SU-DHL-6 (cell line): ENCODE results near the gene AGBL4.

ENCODE experiments used
- EZH2phosphoT487 ChIP-seq: fragments of 200-600 bp; sonication (generic), shearing (Covaris generic); conservative IDR thresholded peaks from 2 replicates; pipeline ENCODE4 v1.6.1; 2018; ENCODE audit warnings: mild to moderate bottlenecking, antibody characterized with exemption, low read length, moderate library complexity, mixed read lengths
- TF ChIP-seq, protein P1 (sequence below): fragments of 200-600 bp; sonication (generic); IDR thresholded peaks from one replicate; pipeline ENCODE4 v1.5.1; 2017; ENCODE audit warnings: antibody characterized with exemption, mild to moderate bottlenecking, low read length, moderate library complexity; ENCODE audit not compliant: insufficient read depth, poor library complexity, severe bottlenecking

DNA sequence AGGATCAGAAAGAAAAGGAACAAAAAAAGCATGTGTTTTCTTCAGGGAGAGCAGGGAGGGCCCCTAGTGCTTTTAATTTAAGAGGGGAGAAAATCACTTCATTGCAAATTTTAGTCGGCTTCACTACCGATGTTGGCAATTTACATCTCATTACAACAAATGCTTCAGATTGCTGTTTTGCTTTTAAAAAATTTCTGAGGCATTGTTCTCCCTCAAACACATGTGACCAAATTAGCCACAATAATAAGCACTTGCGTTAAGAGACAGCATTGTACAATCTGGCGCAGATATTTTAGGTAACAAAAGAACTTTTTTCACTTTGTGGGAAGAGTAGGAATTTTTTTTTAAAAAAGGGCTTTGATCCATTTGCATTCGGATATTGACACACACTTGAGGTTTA lies 1276.8 kb downstream of the AGBL4 start:
- TF ChIP-seq, protein P1, sequence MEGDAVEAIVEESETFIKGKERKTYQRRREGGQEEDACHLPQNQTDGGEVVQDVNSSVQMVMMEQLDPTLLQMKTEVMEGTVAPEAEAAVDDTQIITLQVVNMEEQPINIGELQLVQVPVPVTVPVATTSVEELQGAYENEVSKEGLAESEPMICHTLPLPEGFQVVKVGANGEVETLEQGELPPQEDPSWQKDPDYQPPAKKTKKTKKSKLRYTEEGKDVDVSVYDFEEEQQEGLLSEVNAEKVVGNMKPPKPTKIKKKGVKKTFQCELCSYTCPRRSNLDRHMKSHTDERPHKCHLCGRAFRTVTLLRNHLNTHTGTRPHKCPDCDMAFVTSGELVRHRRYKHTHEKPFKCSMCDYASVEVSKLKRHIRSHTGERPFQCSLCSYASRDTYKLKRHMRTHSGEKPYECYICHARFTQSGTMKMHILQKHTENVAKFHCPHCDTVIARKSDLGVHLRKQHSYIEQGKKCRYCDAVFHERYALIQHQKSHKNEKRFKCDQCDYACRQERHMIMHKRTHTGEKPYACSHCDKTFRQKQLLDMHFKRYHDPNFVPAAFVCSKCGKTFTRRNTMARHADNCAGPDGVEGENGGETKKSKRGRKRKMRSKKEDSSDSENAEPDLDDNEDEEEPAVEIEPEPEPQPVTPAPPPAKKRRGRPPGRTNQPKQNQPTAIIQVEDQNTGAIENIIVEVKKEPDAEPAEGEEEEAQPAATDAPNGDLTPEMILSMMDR, result no peak
- no peak for TF ChIP-seq EZH2phosphoT487
